GM23338 (cell line): ENCODE measurements around the gene TENM4.

Experiments
- CREB1 ChIP-seq: fragments of 250-450 bp; sonication (Bioruptor Pico); IDR thresholded peaks from 2 replicates; pipeline ENCODE4 v1.5.0; 2020; ENCODE audit warnings: low read depth, mild to moderate bottlenecking, moderate library complexity
- CTCF ChIP-seq, 2 experiments: fragments of 200-600 bp in 1 of 2; sonication (generic) in 1 of 2; conservative IDR thresholded peaks; 2 replicates each; pipeline versions ENCODE4 v1.5.1 to v1.6.1; 2016 to 2017; ENCODE audit warnings: antibody characterized with exemption in 2 of 2, low read depth in 2 of 2, mild to moderate bottlenecking in 2 of 2, moderate library complexity in 1 of 2
- ETS1 ChIP-seq: IDR thresholded peaks from 2 replicates; pipeline ENCODE4 v1.6.1; 2016; ENCODE audit warnings: antibody characterized with exemption
- EZH2 ChIP-seq: fragments of 200-600 bp; sonication (generic); IDR thresholded peaks from one replicate; pipeline ENCODE4 v1.8.0; 2017; ENCODE audit warnings: antibody characterized with exemption, mild to moderate bottlenecking, low read depth; ENCODE audit not compliant: unreplicated experiment
- EZH2phosphoT487 ChIP-seq: fragments of 200-600 bp; sonication (generic); IDR thresholded peaks from one replicate; pipeline ENCODE4 v1.8.1; 2018; ENCODE audit warnings: antibody characterized with exemption; ENCODE audit not compliant: unreplicated experiment
- JUNB ChIP-seq: IDR thresholded peaks from one replicate; pipeline ENCODE4 v1.6.1; 2016; ENCODE audit warnings: antibody characterized with exemption; ENCODE audit not compliant: unreplicated experiment
- POLR2AphosphoS5 ChIP-seq: IDR thresholded peaks from 2 replicates; pipeline ENCODE4 v1.6.1; 2016; ENCODE audit warnings: antibody characterized with exemption, low read depth
- REST ChIP-seq: IDR thresholded peaks from one replicate; pipeline ENCODE4 v1.6.1; 2018; ENCODE audit warnings: antibody characterized with exemption; ENCODE audit not compliant: unreplicated experiment
- STAT1 ChIP-seq: IDR thresholded peaks from one replicate; pipeline ENCODE4 v1.6.1; 2016; ENCODE audit warnings: antibody characterized with exemption; ENCODE audit not compliant: unreplicated experiment
- ZNF114 ChIP-seq: fragments of 250-450 bp; sonication (Bioruptor Pico); IDR thresholded peaks from 2 replicates; pipeline ENCODE4 v1.5.0; 2020; ENCODE audit warnings: mild to moderate bottlenecking, moderate library complexity
- ZNF331 ChIP-seq: fragments of 250-450 bp; sonication (Bioruptor Pico); IDR thresholded peaks from 2 replicates; pipeline ENCODE4 v1.5.0; 2020; ENCODE audit warnings: low read depth, mild to moderate bottlenecking, moderate library complexity

- TF ChIP-seq EZH2: no peak
- TF ChIP-seq CTCF (conservative IDR thresholded peaks at IDR 0.05; ENCODE audit: low read depth in 2 of 2): no peak
- TF ChIP-seq REST: no peak
- TF ChIP-seq POLR2AphosphoS5: no peak
- TF ChIP-seq CREB1 (CRISPR knock-in tag): no peak
- no peak for TF ChIP-seq JUNB
- TF ChIP-seq EZH2phosphoT487: no peak
- no peak for TF ChIP-seq STAT1
- no peak for TF ChIP-seq ZNF331 (CRISPR knock-in tag)
- TF ChIP-seq ETS1: no peak
- no peak for TF ChIP-seq ZNF114 (CRISPR knock-in tag)
These were observed 562.2 kb downstream of the TENM4 start for GRCh38 chr11:78878631-78879030.
